Nucleus accumbens (tissue), 56 donors: ENCODE measurements around the gene FRMPD2.
A peak's percentile ranks its signal among the peaks of the same experiment; 100 is the strongest.
"Not testable (repeated sequence)": the region's sequence is repeated elsewhere in the genome, so short reads cannot be mapped to it uniquely, and the experiment has no call there.

ENCODE experiments used
- DNase-seq, 56 donors: peaks; one replicate each; lab custom pipeline; 2025; lab: John Stamatoyannopoulos, UW

FRMPD2 gene

GRCh38 chr10:48213047-48213446, 61.4 kb downstream of the FRMPD2 start:
- peak in 1 of 56 donors; percentile 22 for DNase-seq

GRCh38 chr10:48211777-48212176, 62.7 kb downstream of the FRMPD2 start:
- DNase-seq, result no peak

GRCh38 chr10:48210966-48211365, 63.5 kb downstream of the FRMPD2 start:
- no peak for DNase-seq

GRCh38 chr10:48210391-48210790, 64.1 kb downstream of the FRMPD2 start:
- no peak for DNase-seq

GRCh38 chr10:48209241-48209640, 65.3 kb downstream of the FRMPD2 start:
- no peak for DNase-seq

- DNase-seq, result no peak
Observed at GRCh38 chr10:48207853-48208252, 66.6 kb downstream of the FRMPD2 start.

GRCh38 chr10:48206482-48207250, 67.8 kb downstream of the FRMPD2 start:
- no peak for DNase-seq

- no peak for DNase-seq
Observed at GRCh38 chr10:48205918-48206317, 68.6 kb downstream of the FRMPD2 start.

GRCh38 chr10:48199580-48200377, 74.7 kb downstream of the FRMPD2 start:
- DNase-seq, result no peak

GRCh38 chr10:48197236-48197899, 77.1 kb downstream of the FRMPD2 start:
- no peak for DNase-seq

GRCh38 chr10:48195803-48196202, 78.7 kb downstream of the FRMPD2 start:
- no peak for DNase-seq

GRCh38 chr10:48194830-48195229, 79.7 kb downstream of the FRMPD2 start:
- no peak for DNase-seq

GRCh38 chr10:48193556-48193955, 80.9 kb downstream of the FRMPD2 start:
- no peak for DNase-seq

GRCh38 chr10:48192881-48193450, 81.5 kb downstream of the FRMPD2 start:
- no peak for DNase-seq

- peak in 11 of 56 donors; percentile 10 to 37 (median 18) for DNase-seq
Observed at GRCh38 chr10:48187713-48188485, 86.6 kb downstream of the FRMPD2 start.

GRCh38 chr10:48187126-48187525, 87.4 kb downstream of the FRMPD2 start:
- DNase-seq, result no peak

GRCh38 chr10:48186264-48186804, 88.2 kb downstream of the FRMPD2 start:
- not testable (repeated sequence) for DNase-seq

- no peak for DNase-seq
Observed at GRCh38 chr10:48184224-48184623, 90.3 kb downstream of the FRMPD2 start.

GRCh38 chr10:48172715-48173114, 101.8 kb downstream of the FRMPD2 start:
- DNase-seq, result not testable (repeated sequence)

GRCh38 chr10:48160670-48161069, 113.8 kb downstream of the FRMPD2 start:
- DNase-seq, result not testable (repeated sequence)
